Stomach (tissue), 9 donors: ENCODE results near the gene CPSF7. TPM values are rescaled to one million over a fixed set of nuclear protein-coding genes. Genes with fewer than 3 reads are reported as not detected.

Source experiments
- DNase-seq, 2 donors: peaks; one replicate each; pipeline versions ENCODE4 v3.0.0 to v3.0.0-alpha.2; 2013 to 2019
- H3K27ac ChIP-seq, 5 donors: fragments of 200-600 bp in 4 of 5; sonication (generic) in 4 of 5; one replicate each; pipeline ENCODE4 v1.5.1; 2013 to 2019; ENCODE audit warnings: mild to moderate bottlenecking in 1 of 5, moderate library complexity in 1 of 5
- H3K27me3 ChIP-seq, 3 donors: fragments of 200-600 bp; sonication (generic); one replicate each; pipeline ENCODE4 v1.5.1; 2017 to 2019; ENCODE audit warnings: mixed run types in 1 of 3
- H3K36me3 ChIP-seq, 4 donors: fragments of 200-600 bp; sonication (generic); 1 replicate in 3 of 4; 2 replicates in 1 of 4; pipeline ENCODE4 v1.5.1; 2016 to 2019
- H3K4me1 ChIP-seq, 4 donors: fragments of 200-600 bp; sonication (generic); one replicate each; pipeline ENCODE4 v1.5.1; 2016 to 2019
- H3K4me3 ChIP-seq, 4 donors: fragments of 200-600 bp; sonication (generic) in 3 of 4; one replicate each; pipeline ENCODE4 v1.5.1; 2016 to 2019; ENCODE audit warnings: mild to moderate bottlenecking in 1 of 4
- H3K9me3 ChIP-seq, 4 donors: fragments of 200-600 bp; sonication (generic); one replicate each; pipeline ENCODE4 v1.5.1; 2016 to 2019
- CTCF ChIP-seq, 7 experiments: fragments of 450-650 bp in 4 of 7; fragments of 200-600 bp in 3 of 7; sonication (generic) in 3 of 7; IDR thresholded peaks; one replicate each; pipeline ENCODE4 v1.5.1; 2016 to 2019; ENCODE audit warnings: antibody characterized with exemption in 7 of 7, control low read depth in 2 of 7, mild to moderate bottlenecking in 1 of 7
- EP300 ChIP-seq: sonication (generic); formaldehyde crosslinking; IDR thresholded peaks from one replicate; pipeline ENCODE4 v1.6.1; 2017; ENCODE audit warnings: antibody characterized with exemption
- POLR2A ChIP-seq, 4 donors: fragments of 450-650 bp; IDR thresholded peaks; one replicate each; pipeline ENCODE4 v1.6.1; 2016; ENCODE audit warnings: antibody characterized with exemption in 4 of 4, control low read depth in 2 of 4, mild to moderate bottlenecking in 1 of 4, moderate library complexity in 1 of 4
- POLR2AphosphoS5 ChIP-seq, 3 donors: sonication (generic); formaldehyde crosslinking; IDR thresholded peaks; one replicate each; pipeline ENCODE4 v1.6.1; 2016; ENCODE audit warnings: antibody characterized with exemption in 3 of 3
- WGBS, 5 donors: extraction: QIAGEN DNeasy Blood & Tissue Kit in 3 of 5; methylation state at CpG; one replicate each; pipeline versions ENCODE4 v1.1.5 to v1.1.7; 2013 to 2018; 5-methylcytosine and 5-hydroxymethylcytosine counted together
- intact Hi-C: fragments of 100-400 bp; cut with DNase I; formaldehyde crosslinking; loops from one replicate; pipeline ENCODE4 v1.15.1; 2023; ENCODE audit warnings: low total_unique reads
- polyA plus RNA-seq, 3 donors: library from polyadenylated mRNA; stranded (reverse); fragments of 200-250 nt; gene quantifications; one replicate each; pipeline ENCODE4 v1.2.3, GENCODE V29; 2013
- total RNA-seq, 5 donors: library from RNA; depleted of rRNA; stranded (reverse); fragments of >200 nt; gene quantifications; one replicate each; pipeline versions ENCODE4 v1.1.0 to v1.2.3, GENCODE V29; 2014 to 2016
- donor health status: healthy with polysubstance abuse.
- donor health status: Bipolar disorder and iron deficiency.
- donor health status: healthy.

The CPSF7 gene
- total and polyA plus RNA-seq, 8 donors: 21.7 to 249 (median 34.9) TPM

GRCh38 chr11:61406991-61407728 lies 22.6 kb downstream of the CPSF7 start:
- DNase-seq: no peak
- no peak for TF ChIP-seq EP300
- no peak for TF ChIP-seq CTCF (IDR thresholded peaks at IDR 0.05)
- TF ChIP-seq POLR2A (IDR thresholded peaks at IDR 0.05): no peak
- no peak for TF ChIP-seq POLR2AphosphoS5 (IDR thresholded peaks at IDR 0.05)
- H3K9me3 ChIP-seq: no peaks in the 10 kb centered on the region
- WGBS, 5 donors: 93 to 95% (median 93%) methylated on average over 5 of the region's 5 CpGs
- peaks cover 94 to 100% (median 100%) of the 10 kb centered on the region in 4 donors for H3K36me3 ChIP-seq
- no peaks in the 10 kb centered on the region for H3K4me1 ChIP-seq
- H3K27ac ChIP-seq: no peak overlapping the region
- no peak overlapping the region for H3K4me3 ChIP-seq
- no peaks in the 10 kb centered on the region for H3K27me3 ChIP-seq
- intact Hi-C loops: no loop called here

DNA sequence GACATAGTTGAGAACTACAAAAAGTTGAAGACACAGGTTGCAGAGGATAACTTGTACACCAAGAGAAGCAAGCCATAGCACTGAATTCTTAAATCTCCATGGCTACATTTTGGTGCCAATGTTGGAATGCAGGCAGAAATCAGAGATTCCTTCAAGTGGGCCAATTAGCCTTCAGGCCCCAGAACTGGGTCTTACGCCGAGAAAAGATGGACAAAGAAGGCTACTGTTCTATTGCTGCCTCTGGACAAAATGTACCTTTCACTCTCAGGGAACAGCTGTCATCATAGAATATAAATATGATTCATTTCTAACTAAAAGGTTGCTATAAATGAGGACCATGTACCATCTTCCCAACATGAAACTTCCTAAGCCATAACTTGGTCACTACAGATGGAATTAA lies 23.7 kb downstream of the CPSF7 start:
- peaks cover 83 to 100% (median 96%) of the 10 kb centered on the region in 4 donors for H3K36me3 ChIP-seq
- 86 to 98% (median 95%) methylated on average over 2 of the region's 2 CpGs for WGBS, 5 donors
- H3K27ac ChIP-seq: no peak overlapping the region
- no peak for TF ChIP-seq POLR2A (IDR thresholded peaks at IDR 0.05)
- no peak for TF ChIP-seq POLR2AphosphoS5 (IDR thresholded peaks at IDR 0.05)
- TF ChIP-seq EP300: no peak
- no peak for TF ChIP-seq CTCF (IDR thresholded peaks at IDR 0.05)
- H3K4me3 ChIP-seq: no peak overlapping the region
- intact Hi-C loops: no loop called here
- no peaks in the 10 kb centered on the region for H3K27me3 ChIP-seq
- DNase-seq: no peak
- H3K9me3 ChIP-seq: no peaks in the 10 kb centered on the region
- H3K4me1 ChIP-seq: no peaks in the 10 kb centered on the region

DNA sequence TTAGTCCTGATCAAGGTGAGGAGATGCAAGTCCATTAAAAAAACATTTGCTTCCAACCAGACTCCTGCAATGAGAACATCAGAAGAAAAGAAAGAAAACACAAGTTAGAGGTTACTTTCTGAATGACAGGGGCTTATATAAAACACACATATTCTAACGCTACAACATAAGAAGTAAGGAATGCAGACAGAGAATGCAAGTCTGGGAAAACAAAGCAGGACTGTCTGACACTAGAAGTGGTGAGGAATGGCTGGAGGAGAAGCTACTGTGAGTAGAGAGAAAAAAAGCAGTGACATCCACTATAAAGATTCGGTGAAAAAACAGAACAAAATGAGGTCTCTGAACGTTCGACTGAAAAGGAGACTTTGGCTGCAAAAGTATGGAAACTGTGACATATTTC lies 25.1 kb downstream of the CPSF7 start:
- WGBS, 5 donors: 76 to 87% (median 81%) methylated on average over 4 of the region's 4 CpGs
- H3K27me3 ChIP-seq: no peaks in the 10 kb centered on the region
- intact Hi-C loops: no loop called here
- TF ChIP-seq CTCF (IDR thresholded peaks at IDR 0.05): no peak
- TF ChIP-seq POLR2A (IDR thresholded peaks at IDR 0.05): no peak
- TF ChIP-seq POLR2AphosphoS5 (IDR thresholded peaks at IDR 0.05): no peak
- TF ChIP-seq EP300: no peak
- H3K4me3 ChIP-seq: no peak overlapping the region
- H3K36me3 ChIP-seq: peaks cover 69 to 100% (median 93%) of the 10 kb centered on the region in 4 donors
- no peak overlapping the region for H3K27ac ChIP-seq
- no peaks in the 10 kb centered on the region for H3K9me3 ChIP-seq
- H3K4me1 ChIP-seq: no peaks in the 10 kb centered on the region
- no peak for DNase-seq

- no peaks in the 10 kb centered on the region for H3K4me1 ChIP-seq
- no peaks in the 10 kb centered on the region for H3K9me3 ChIP-seq
- H3K27ac ChIP-seq: peak overlapping the region in 1 of 5 donors; percentile 0
- intact Hi-C loops: no loop called here
- H3K4me3 ChIP-seq: no peak overlapping the region
- peaks cover 64 to 100% (median 90%) of the 10 kb centered on the region in 4 donors for H3K36me3 ChIP-seq
- H3K27me3 ChIP-seq: no peaks in the 10 kb centered on the region
- WGBS, 5 donors: 66 to 79% (median 73%) methylated on average over 5 of the region's 5 CpGs
- TF ChIP-seq POLR2A (IDR thresholded peaks at IDR 0.05): no peak
- no peak for TF ChIP-seq CTCF (IDR thresholded peaks at IDR 0.05)
- no peak for TF ChIP-seq EP300
- TF ChIP-seq POLR2AphosphoS5 (IDR thresholded peaks at IDR 0.05): no peak
- no peak for DNase-seq
Measured at GRCh38 chr11:61404103-61404502, 25.7 kb downstream of the CPSF7 start.
